ENCODE results near the gene IRF5.

IRF5 gene

DNA sequence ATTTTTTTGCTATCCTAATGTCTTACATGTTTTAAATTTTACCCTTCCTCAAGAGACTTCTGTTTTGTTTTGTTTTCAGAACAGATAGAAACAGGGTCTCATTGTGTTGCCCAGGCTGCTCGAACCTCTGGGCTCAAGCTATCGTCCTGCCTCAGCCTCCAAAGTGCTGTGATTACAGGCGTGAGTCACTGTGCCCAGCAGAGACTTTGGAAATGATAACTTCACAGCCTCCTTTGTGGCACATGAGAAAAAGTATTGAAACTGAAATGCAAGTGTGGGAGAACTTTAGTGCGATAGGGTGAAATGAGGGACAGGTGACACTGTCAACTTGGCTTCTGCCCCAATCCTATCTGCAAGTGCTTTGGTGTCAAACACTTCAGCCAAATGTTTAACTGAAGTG lies 21.6 kb downstream of the IRF5 start:
- DNase-seq (ENCODE audit: low read depth): no peak
- H3K4me3 ChIP-seq (ENCODE audit: low read depth, low read length): no peak overlapping the region
- TF ChIP-seq, protein P1, sequence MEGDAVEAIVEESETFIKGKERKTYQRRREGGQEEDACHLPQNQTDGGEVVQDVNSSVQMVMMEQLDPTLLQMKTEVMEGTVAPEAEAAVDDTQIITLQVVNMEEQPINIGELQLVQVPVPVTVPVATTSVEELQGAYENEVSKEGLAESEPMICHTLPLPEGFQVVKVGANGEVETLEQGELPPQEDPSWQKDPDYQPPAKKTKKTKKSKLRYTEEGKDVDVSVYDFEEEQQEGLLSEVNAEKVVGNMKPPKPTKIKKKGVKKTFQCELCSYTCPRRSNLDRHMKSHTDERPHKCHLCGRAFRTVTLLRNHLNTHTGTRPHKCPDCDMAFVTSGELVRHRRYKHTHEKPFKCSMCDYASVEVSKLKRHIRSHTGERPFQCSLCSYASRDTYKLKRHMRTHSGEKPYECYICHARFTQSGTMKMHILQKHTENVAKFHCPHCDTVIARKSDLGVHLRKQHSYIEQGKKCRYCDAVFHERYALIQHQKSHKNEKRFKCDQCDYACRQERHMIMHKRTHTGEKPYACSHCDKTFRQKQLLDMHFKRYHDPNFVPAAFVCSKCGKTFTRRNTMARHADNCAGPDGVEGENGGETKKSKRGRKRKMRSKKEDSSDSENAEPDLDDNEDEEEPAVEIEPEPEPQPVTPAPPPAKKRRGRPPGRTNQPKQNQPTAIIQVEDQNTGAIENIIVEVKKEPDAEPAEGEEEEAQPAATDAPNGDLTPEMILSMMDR (IDR thresholded peaks at IDR 0.05; ENCODE audit: control insufficient read depth, extremely low read depth, insufficient read depth): no peak

DNA sequence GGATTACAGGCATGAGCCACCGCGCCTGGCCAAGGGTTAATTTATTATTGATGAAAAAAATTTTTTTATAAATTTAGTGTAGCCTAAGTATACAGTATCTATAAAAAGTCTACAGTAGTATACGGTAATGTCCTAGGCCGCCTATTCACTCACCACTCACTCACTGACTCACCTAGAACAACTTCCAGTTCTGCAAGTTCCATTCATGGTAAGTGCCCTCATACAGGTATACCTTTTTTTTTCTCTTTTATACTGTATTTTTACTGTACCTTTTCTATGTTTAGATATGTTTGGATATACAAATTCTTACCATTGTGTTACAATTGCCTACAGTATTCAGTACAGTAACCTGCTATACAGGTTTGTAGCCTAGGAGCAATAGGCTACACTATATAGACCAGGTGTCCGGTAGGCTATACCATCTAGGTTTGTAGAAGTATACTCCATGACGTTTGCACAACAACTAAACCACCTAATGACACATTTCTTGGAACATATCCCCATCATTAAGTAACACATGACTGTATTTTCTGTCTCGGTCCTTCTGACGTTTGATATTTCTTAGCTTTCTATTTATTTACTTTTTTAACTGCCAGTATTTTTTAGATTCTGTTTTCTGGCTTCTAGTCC lies 23.4 kb downstream of the IRF5 start:
- no peak for DNase-seq (ENCODE audit: low read depth)
- TF ChIP-seq, protein P1 (IDR thresholded peaks at IDR 0.05; ENCODE audit: control insufficient read depth, extremely low read depth, insufficient read depth): no peak
- H3K4me3 ChIP-seq (ENCODE audit: low read depth, low read length): no peak overlapping the region

DNA sequence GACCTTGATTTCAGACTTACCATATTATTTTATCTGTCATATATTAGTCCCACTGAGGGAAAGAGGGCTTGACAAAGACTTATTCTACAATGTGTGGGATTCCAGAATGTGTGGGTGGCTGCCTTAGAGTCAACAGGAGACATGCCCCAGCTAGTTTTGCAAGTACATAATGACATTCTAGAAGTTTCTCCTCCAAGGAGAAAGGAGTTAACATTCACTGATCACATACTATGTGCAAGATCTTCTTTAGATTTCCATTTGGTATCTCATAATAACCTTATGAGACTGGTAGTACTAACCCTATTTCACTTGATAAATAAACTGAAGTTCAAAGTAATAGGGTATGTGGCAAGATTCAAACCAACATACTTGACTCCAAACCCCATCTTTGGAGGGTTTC lies 25.2 kb downstream of the IRF5 start:
- H3K4me3 ChIP-seq (ENCODE audit: low read depth, low read length): no peak overlapping the region
- TF ChIP-seq, protein P1 (IDR thresholded peaks at IDR 0.05; ENCODE audit: control insufficient read depth, extremely low read depth, insufficient read depth): no peak
- no peak for DNase-seq (ENCODE audit: low read depth)

DNA sequence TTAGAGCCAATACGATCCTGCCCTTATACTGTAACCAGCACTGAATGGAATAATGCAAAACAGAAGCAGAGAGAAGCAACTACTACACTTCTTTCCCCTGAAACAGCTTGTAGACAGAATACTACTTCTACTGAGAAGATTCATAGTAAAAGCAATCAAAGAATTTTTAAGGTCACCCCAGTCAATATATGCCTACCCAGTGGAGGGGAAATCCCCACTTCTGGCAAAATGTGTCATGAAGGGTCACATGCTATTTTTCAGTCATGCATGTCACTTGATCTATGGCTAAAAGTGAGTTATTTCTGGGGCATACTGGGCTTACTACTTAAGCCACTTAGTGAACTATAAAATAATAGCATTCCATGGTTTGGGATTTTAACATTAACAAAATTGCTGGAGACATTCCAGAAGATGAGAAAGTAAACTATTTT lies 25.6 kb downstream of the IRF5 start:
- no peak overlapping the region for H3K4me3 ChIP-seq (ENCODE audit: low read depth, low read length)
- TF ChIP-seq, protein P1 (IDR thresholded peaks at IDR 0.05; ENCODE audit: control insufficient read depth, extremely low read depth, insufficient read depth): no peak
- no peak for DNase-seq (ENCODE audit: low read depth)

DNA sequence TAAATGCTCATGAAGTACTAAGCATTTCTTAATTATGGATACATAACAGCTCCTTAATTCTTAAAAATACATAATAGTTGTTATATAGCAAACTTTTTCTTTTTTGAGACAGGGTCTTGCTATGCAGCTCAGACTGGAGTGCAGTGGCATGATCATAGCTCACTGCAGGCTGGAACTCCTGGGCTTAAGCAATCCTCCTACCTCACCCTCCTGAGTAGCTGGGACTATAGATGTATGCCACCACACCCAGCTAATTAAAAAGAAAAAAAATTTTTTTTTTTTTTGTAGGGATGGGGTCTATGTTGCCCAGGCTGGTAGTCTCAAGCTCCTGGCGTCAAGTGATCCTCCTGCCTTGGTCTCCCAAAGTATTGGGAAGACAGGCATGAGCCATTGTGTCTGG lies 30.9 kb downstream of the IRF5 start:
- TF ChIP-seq, protein P1 (IDR thresholded peaks at IDR 0.05; ENCODE audit: control insufficient read depth, extremely low read depth, insufficient read depth): no peak
- no peak overlapping the region for H3K4me3 ChIP-seq (ENCODE audit: low read depth, low read length)
- DNase-seq (ENCODE audit: low read depth): no peak

DNA sequence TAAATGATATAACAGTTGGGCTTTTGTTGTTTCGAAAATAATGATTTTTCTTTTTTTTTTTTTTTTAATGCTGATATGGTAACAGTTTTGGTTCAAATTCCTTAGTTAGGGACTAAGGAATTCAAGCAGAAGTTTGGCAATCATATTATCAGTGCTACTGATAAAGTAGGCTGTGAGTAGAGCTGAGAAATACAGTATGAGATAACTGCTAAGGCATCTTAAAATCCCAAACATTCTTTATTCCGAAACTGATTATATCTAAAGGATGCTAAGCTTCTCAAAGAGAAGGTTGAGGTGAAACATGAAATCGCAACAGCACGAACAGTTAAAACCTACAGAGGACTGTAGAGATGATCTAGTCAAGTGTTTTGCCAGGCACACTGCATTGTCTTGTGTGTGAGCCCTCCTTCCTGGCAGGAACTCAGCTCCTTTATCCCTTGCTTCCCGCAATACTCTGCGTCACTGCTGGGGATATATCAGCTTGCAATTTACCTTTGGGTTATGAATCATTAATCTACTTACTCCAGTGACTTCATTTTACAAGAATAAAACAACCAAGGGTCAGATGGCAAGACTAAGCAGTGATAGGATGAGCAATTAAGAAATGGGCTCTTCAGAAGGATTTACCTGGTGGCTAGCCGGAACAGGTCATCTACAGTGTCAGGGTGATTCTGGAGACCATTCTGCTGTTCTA lies 36.7 kb downstream of the IRF5 start:
- TF ChIP-seq, protein P1 (IDR thresholded peaks at IDR 0.05; ENCODE audit: control insufficient read depth, extremely low read depth, insufficient read depth): no peak
- no peak overlapping the region for H3K4me3 ChIP-seq (ENCODE audit: low read depth, low read length)
- no peak for DNase-seq (ENCODE audit: low read depth)
